Measurements from ENCODE around the gene WNT5B. TPM values are rescaled to one million over a fixed set of nuclear protein-coding genes. Genes with fewer than 3 reads are reported as not detected.

The WNT5B gene
- total and polyA plus RNA-seq, 2 donors (not counting 3 experiments of a cell fraction or from before 2014, with no cell fraction given), result not detected

DNA sequence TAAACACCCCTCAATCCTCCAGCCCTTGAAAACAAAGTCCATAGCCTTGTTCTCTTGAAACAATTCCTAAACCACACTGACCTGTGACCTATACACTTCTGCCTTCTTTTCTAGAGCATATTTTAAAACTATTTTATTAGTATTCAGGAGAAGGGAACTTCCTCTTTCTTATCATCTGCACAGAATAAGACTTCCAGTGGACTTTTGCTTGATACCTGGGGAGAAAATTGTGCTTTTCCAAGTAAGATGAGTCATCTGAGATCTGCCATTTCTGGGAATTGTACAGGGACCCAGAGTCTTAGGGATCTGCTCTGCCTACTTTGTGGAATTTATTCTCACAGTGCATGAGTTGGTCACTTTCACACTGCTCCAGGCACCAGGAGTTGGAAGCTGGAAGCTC is 10.5 kb upstream of the WNT5B start:
- intact Hi-C loops (cut with micrococcal nuclease), result no loop called here
- FAIRE-seq (peak; percentile 26), DNase-seq (ENCODE audit: low read depth, low spot score) (peak; percentile 30)
- Histone ChIP-seq H3K9me1 (replicated peaks; ENCODE audit: control insufficient read depth, extremely low read depth, insufficient read depth, low read length) (no peaks in the 10 kb centered on the region), H3K9me3 (replicated peaks; ENCODE audit: control insufficient read depth, insufficient read depth, low read length) (no peaks in the 10 kb centered on the region), H3K36me3 (ENCODE audit: control insufficient read depth in 2 of 2, extremely low read depth in 1 of 2, insufficient read depth in 2 of 2, low read length in 2 of 2) (no peaks in the 10 kb centered on the region), H3K9ac (replicated peaks; ENCODE audit: extremely low read depth, insufficient read depth, low read length) (no peak overlapping the region), H3K27me3 (ENCODE audit: control insufficient read depth in 2 of 2, insufficient read depth in 2 of 2, low read length in 2 of 2) (peaks cover 1 to 3% of the 10 kb centered on the region in 2 experiments), H3K79me2 (ENCODE audit: control insufficient read depth, insufficient read depth, low read length) (no peaks in the 10 kb centered on the region), H3K27ac (ENCODE audit: insufficient read depth, low read depth, low read length) (no peak overlapping the region), H3K4me1 (ENCODE audit: control insufficient read depth, extremely low read depth, insufficient read depth, low read length) (peaks cover 7% of the 10 kb centered on the region), H4K20me1 (replicated peaks; ENCODE audit: control insufficient read depth, extremely low read depth, insufficient read depth, low read length) (no peaks in the 10 kb centered on the region), H2AFZ (ENCODE audit: low read depth, low read length) (no peak overlapping the region), H3K4me2 (ENCODE audit: insufficient read depth, low read length) (no peak overlapping the region), H3K4me3 (replicated peaks in 1 of 3; ENCODE audit: insufficient read depth in 1 of 3, low read depth in 1 of 3, low read length in 3 of 3) (no peak overlapping the region)
- peak; percentile 66 for TF ChIP-seq FOS (IDR thresholded peaks at IDR 0.05; ENCODE audit: borderline replicate concordance, insufficient read depth, low read length)
- TF ChIP-seq JUN (IDR thresholded peaks at IDR 0.05; ENCODE audit: borderline replicate concordance, insufficient read depth, insufficient read length, low read depth), result peak; percentile 38
- no peak for TF ChIP-seq POLR2AphosphoS5 (IDR thresholded peaks at IDR 0.05; ENCODE audit: insufficient read depth, low read depth, low read length)
- dilution Hi-C loops (cut with MboI; ENCODE audit: extremely low pct_ligation_motif_present, low sequenced_read_pairs), result no loop called here
- no TSS peak for BruUV-seq (replicated peaks)
- ChIA-PET POLR2A (no interaction called here), CTCF (interaction anchor here (0.6 kb wide), 1 partner anchor 16 kb away, joined by 4 read pairs; no protein-coding TSS in a partner anchor)

DNA sequence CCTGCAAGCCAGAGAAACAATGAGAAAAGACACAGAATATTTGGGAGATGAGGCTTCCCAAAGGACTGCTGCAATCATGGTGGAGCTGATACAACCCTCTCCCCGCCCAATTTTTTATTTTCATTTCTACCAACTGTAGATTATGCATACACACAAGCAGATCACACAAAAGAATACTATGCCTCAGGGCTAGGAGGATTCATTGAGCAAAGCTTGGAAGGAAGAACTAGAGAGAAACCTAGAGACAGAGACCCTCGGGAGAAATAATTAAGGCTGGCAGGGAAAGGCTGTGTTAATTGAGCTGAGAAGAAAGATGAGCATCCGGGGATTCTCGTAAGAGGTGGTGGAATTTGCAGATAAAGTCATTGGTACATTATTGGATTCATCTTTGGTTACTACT is 9.9 kb upstream of the WNT5B start:
- peaks cover 7% of the 10 kb centered on the region for H3K4me1 ChIP-seq (ENCODE audit: control insufficient read depth, extremely low read depth, insufficient read depth, low read length)
- no peaks in the 10 kb centered on the region for H3K9me3 ChIP-seq (replicated peaks; ENCODE audit: control insufficient read depth, insufficient read depth, low read length)
- no peak for FAIRE-seq
- CTCF ChIA-PET, result interaction anchor here (0.6 to 0.8 kb wide), 2 partner anchors 16 to 501 kb away, joined by 3 to 4 read pairs; no protein-coding TSS in a partner anchor
- no peak for DNase-seq (ENCODE audit: low read depth, low spot score)
- peak overlapping the region; percentile 44 for H2AFZ ChIP-seq (ENCODE audit: low read depth, low read length)
- no peaks in the 10 kb centered on the region for H3K36me3 ChIP-seq (ENCODE audit: control insufficient read depth in 2 of 2, extremely low read depth in 1 of 2, insufficient read depth in 2 of 2, low read length in 2 of 2)
- peak overlapping the region; percentile 47 for H3K4me2 ChIP-seq (ENCODE audit: insufficient read depth, low read length)
- peaks cover 1 to 3% of the 10 kb centered on the region in 2 experiments for H3K27me3 ChIP-seq (ENCODE audit: control insufficient read depth in 2 of 2, insufficient read depth in 2 of 2, low read length in 2 of 2)
- TF ChIP-seq POLR2A (IDR thresholded peaks at IDR 0.05; ENCODE audit: low read depth, low read length) (no peak), EZH2 (IDR thresholded peaks at IDR 0.05; ENCODE audit: borderline replicate concordance, low read depth, low read length, severe bottlenecking) (no peak), POLR2AphosphoS5 (IDR thresholded peaks at IDR 0.05; ENCODE audit: insufficient read depth, low read depth, low read length) (no peak), MYC (IDR thresholded peaks at IDR 0.05; ENCODE audit: low read depth, low read length) (no peak), GATA2 (IDR thresholded peaks at IDR 0.05; ENCODE audit: insufficient read depth, insufficient read length, low read depth, low read length) (no peak), JUN (IDR thresholded peaks at IDR 0.05; ENCODE audit: borderline replicate concordance, insufficient read depth, insufficient read length, low read depth) (no peak), FOS (IDR thresholded peaks at IDR 0.05; ENCODE audit: borderline replicate concordance, insufficient read depth, low read length) (no peak)
- TF ChIP-seq, protein P1, sequence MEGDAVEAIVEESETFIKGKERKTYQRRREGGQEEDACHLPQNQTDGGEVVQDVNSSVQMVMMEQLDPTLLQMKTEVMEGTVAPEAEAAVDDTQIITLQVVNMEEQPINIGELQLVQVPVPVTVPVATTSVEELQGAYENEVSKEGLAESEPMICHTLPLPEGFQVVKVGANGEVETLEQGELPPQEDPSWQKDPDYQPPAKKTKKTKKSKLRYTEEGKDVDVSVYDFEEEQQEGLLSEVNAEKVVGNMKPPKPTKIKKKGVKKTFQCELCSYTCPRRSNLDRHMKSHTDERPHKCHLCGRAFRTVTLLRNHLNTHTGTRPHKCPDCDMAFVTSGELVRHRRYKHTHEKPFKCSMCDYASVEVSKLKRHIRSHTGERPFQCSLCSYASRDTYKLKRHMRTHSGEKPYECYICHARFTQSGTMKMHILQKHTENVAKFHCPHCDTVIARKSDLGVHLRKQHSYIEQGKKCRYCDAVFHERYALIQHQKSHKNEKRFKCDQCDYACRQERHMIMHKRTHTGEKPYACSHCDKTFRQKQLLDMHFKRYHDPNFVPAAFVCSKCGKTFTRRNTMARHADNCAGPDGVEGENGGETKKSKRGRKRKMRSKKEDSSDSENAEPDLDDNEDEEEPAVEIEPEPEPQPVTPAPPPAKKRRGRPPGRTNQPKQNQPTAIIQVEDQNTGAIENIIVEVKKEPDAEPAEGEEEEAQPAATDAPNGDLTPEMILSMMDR (IDR thresholded peaks at IDR 0.05; ENCODE audit: extremely low read depth in 1 of 2, insufficient read depth in 1 of 2, low read depth in 1 of 2, low read length in 2 of 2), result no peak
- TF ChIP-seq, protein P2, sequence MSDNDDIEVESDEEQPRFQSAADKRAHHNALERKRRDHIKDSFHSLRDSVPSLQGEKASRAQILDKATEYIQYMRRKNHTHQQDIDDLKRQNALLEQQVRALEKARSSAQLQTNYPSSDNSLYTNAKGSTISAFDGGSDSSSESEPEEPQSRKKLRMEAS (IDR thresholded peaks at IDR 0.05; ENCODE audit: insufficient read depth, insufficient read length), result no peak
- H3K9ac ChIP-seq (replicated peaks; ENCODE audit: extremely low read depth, insufficient read depth, low read length), result no peak overlapping the region
- H4K20me1 ChIP-seq (replicated peaks; ENCODE audit: control insufficient read depth, extremely low read depth, insufficient read depth, low read length), result no peaks in the 10 kb centered on the region
- H3K4me3 ChIP-seq (replicated peaks in 1 of 3; ENCODE audit: insufficient read depth in 1 of 3, low read depth in 1 of 3, low read length in 3 of 3), result no peak overlapping the region
- no peaks in the 10 kb centered on the region for H3K9me1 ChIP-seq (replicated peaks; ENCODE audit: control insufficient read depth, extremely low read depth, insufficient read depth, low read length)
- no peak overlapping the region for H3K27ac ChIP-seq (ENCODE audit: insufficient read depth, low read depth, low read length)
- POLR2A ChIA-PET, result no interaction called here
- intact Hi-C loops (cut with micrococcal nuclease), result no loop called here
- H3K79me2 ChIP-seq (ENCODE audit: control insufficient read depth, insufficient read depth, low read length), result no peaks in the 10 kb centered on the region
- BruUV-seq (replicated peaks), result no TSS peak
- dilution Hi-C loops (cut with MboI; ENCODE audit: extremely low pct_ligation_motif_present, low sequenced_read_pairs), result no loop called here
